Measurements from ENCODE around the gene APBA2. TPM values are rescaled to one million over a fixed set of nuclear protein-coding genes. Genes with fewer than 3 reads are reported as not detected.

The APBA2 gene
- total RNA-seq, 2 experiments from 2014 or later, result not detected

DNA sequence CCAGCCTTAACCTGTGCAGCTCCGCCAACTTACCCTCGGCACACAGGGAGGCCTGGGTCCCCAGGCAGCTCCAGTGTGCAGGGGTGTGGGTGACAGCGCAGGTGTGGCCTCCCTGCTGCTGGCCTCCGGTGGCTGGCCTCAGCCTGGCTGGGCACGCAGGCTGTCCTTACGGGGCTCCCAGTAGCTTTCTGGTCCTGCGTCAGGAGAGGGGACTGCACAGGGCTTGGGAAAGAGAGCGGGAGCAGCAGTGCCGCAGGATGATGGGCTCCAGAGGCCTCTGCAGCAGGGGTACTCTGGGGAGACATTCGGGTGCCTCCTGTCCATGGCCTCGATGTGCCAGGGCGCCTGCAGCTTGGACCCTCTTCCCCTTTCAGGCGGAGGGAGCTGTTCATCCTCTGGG, 9.4 kb downstream of the APBA2 start:
- ChIA-PET CTCF (ENCODE audit: unreplicated experiment) (no interaction called here), POLR2A (interaction anchor here (0.5 kb wide), 1 partner anchor 960 kb away, joined by 3 read pairs; no protein-coding TSS in a partner anchor)
- H2AFZ ChIP-seq (ENCODE audit: low read length), result no peak overlapping the region
- TF ChIP-seq, protein P1, sequence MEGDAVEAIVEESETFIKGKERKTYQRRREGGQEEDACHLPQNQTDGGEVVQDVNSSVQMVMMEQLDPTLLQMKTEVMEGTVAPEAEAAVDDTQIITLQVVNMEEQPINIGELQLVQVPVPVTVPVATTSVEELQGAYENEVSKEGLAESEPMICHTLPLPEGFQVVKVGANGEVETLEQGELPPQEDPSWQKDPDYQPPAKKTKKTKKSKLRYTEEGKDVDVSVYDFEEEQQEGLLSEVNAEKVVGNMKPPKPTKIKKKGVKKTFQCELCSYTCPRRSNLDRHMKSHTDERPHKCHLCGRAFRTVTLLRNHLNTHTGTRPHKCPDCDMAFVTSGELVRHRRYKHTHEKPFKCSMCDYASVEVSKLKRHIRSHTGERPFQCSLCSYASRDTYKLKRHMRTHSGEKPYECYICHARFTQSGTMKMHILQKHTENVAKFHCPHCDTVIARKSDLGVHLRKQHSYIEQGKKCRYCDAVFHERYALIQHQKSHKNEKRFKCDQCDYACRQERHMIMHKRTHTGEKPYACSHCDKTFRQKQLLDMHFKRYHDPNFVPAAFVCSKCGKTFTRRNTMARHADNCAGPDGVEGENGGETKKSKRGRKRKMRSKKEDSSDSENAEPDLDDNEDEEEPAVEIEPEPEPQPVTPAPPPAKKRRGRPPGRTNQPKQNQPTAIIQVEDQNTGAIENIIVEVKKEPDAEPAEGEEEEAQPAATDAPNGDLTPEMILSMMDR (conservative IDR thresholded peaks at IDR 0.05; ENCODE audit: low read length), result no peak
- TF ChIP-seq EZH2phosphoT487 (IDR thresholded peaks at IDR 0.05; ENCODE audit: borderline replicate concordance, low read depth, low read length), result no peak
- DNase-seq (ENCODE audit: low spot score), result no peak
- H3K4me1 ChIP-seq (ENCODE audit: insufficient read depth, low read length, poor library complexity, severe bottlenecking), result no peaks in the 10 kb centered on the region
- H3K9me3 ChIP-seq (ENCODE audit: low read length), result no peaks in the 10 kb centered on the region
- H3K79me2 ChIP-seq (ENCODE audit: insufficient read depth, low read depth, low read length), result no peaks in the 10 kb centered on the region
- no peak overlapping the region for H3K4me2 ChIP-seq (ENCODE audit: low read length)
- no peaks in the 10 kb centered on the region for H3K9me2 ChIP-seq (ENCODE audit: insufficient read depth, low read length)
- intact Hi-C loops (cut with micrococcal nuclease; ENCODE audit: unreplicated experiment), result no loop called here
- H3K27ac ChIP-seq (ENCODE audit: low read depth, low read length, poor library complexity, severe bottlenecking), result no peak overlapping the region
- no peaks in the 10 kb centered on the region for H3K36me3 ChIP-seq (ENCODE audit: insufficient read depth, low read length)
- no peaks in the 10 kb centered on the region for H4K20me1 ChIP-seq (ENCODE audit: insufficient read depth, low read length)
- no TSS peak for BruUV-seq (replicated peaks)
- no peak overlapping the region for H3K4me3 ChIP-seq (ENCODE audit: low read depth, low read length, poor library complexity, severe bottlenecking)

DNA sequence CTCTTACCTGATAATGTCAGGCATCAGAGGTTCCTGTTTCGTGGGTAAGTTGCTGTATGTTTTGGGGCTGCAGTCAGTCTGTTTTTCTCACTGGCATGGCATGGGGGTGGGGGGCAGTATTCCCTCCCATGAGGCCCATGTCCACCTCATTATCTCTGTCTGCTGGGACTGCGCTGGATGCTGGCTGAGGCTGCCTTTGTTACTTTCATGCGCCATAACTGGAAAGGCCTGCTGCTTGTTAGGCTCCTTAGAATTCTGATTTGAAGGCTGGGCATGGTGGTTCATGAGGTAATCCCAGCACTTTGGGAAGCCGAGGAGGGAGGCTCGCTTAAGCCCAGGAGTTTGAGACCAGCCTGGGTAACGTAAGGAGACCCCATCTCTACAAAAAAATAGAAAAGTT, 9.8 kb downstream of the APBA2 start:
- Histone ChIP-seq H3K4me1 (ENCODE audit: insufficient read depth, low read length, poor library complexity, severe bottlenecking) (no peaks in the 10 kb centered on the region), H4K20me1 (ENCODE audit: insufficient read depth, low read length) (no peaks in the 10 kb centered on the region), H3K4me3 (ENCODE audit: low read depth, low read length, poor library complexity, severe bottlenecking) (no peak overlapping the region), H3K4me2 (ENCODE audit: low read length) (no peak overlapping the region), H3K27ac (ENCODE audit: low read depth, low read length, poor library complexity, severe bottlenecking) (no peak overlapping the region), H3K9me2 (ENCODE audit: insufficient read depth, low read length) (no peaks in the 10 kb centered on the region), H2AFZ (ENCODE audit: low read length) (no peak overlapping the region), H3K9me3 (ENCODE audit: low read length) (no peaks in the 10 kb centered on the region), H3K36me3 (ENCODE audit: insufficient read depth, low read length) (no peaks in the 10 kb centered on the region), H3K79me2 (ENCODE audit: insufficient read depth, low read depth, low read length) (no peaks in the 10 kb centered on the region)
- CTCF ChIA-PET (ENCODE audit: unreplicated experiment), result no interaction called here
- DNase-seq (ENCODE audit: low spot score), result no peak
- POLR2A ChIA-PET, result no interaction called here
- BruUV-seq (replicated peaks), result no TSS peak
- TF ChIP-seq, protein P1 (conservative IDR thresholded peaks at IDR 0.05; ENCODE audit: low read length), result no peak
- no peak for TF ChIP-seq EZH2phosphoT487 (IDR thresholded peaks at IDR 0.05; ENCODE audit: borderline replicate concordance, low read depth, low read length)
- intact Hi-C loops (cut with micrococcal nuclease; ENCODE audit: unreplicated experiment), result no loop called here

DNA sequence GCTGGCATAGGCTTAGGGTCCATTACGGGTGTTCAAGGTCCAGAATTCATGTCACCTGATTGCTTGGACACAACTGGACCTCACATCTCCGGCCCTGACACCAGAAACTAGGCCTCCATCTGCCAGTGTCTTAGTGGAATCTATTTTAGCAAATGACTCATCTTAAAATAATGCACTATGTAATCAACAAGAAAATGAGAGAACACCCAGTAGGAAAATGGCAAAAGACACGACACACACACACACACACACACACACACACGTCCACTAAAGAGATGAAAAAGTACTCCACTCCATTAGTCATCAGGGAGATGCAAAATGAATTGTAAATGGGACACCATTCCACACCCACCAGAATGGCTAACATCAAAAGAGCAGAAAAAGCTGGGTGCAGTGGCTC, 11.2 kb downstream of the APBA2 start:
- Histone ChIP-seq H3K9me2 (ENCODE audit: insufficient read depth, low read length) (no peaks in the 10 kb centered on the region), H2AFZ (ENCODE audit: low read length) (no peak overlapping the region), H3K79me2 (ENCODE audit: insufficient read depth, low read depth, low read length) (no peaks in the 10 kb centered on the region), H3K4me3 (ENCODE audit: low read depth, low read length, poor library complexity, severe bottlenecking) (no peak overlapping the region), H3K9me3 (ENCODE audit: low read length) (no peaks in the 10 kb centered on the region), H3K4me2 (ENCODE audit: low read length) (no peak overlapping the region), H3K36me3 (ENCODE audit: insufficient read depth, low read length) (no peaks in the 10 kb centered on the region), H4K20me1 (ENCODE audit: insufficient read depth, low read length) (no peaks in the 10 kb centered on the region), H3K4me1 (ENCODE audit: insufficient read depth, low read length, poor library complexity, severe bottlenecking) (no peaks in the 10 kb centered on the region), H3K27ac (ENCODE audit: low read depth, low read length, poor library complexity, severe bottlenecking) (no peak overlapping the region)
- BruUV-seq (replicated peaks), result no TSS peak
- DNase-seq (ENCODE audit: low spot score), result no peak
- intact Hi-C loops (cut with micrococcal nuclease; ENCODE audit: unreplicated experiment), result no loop called here
- ChIA-PET POLR2A (no interaction called here), CTCF (ENCODE audit: unreplicated experiment) (no interaction called here)
- TF ChIP-seq, protein P1 (conservative IDR thresholded peaks at IDR 0.05; ENCODE audit: low read length), result no peak
- no peak for TF ChIP-seq EZH2phosphoT487 (IDR thresholded peaks at IDR 0.05; ENCODE audit: borderline replicate concordance, low read depth, low read length)

All from OCI-LY7 (cell line).